H1 (cell line): ENCODE data around the gene MIA3. TPM values are rescaled to one million over a fixed set of nuclear protein-coding genes. Genes with fewer than 3 reads are reported as not detected.

Source experiments
- CTCF ChIA-PET: fragments of 300-600 bp; sonication (Branson Sonifier 250); formaldehyde crosslinking; loops from one replicate; lab custom pipeline; 2021; ENCODE audit not compliant: partially characterized antibody; lab: Charles Lee
- POLR2A ChIA-PET: fragments of 300-600 bp; sonication (Branson Sonifier 250); formaldehyde crosslinking; loops from one replicate; lab custom pipeline; 2021; ENCODE audit warnings: inconsistent platforms; ENCODE audit not compliant: partially characterized antibody; lab: Charles Lee
- DNase-seq, 2 experiments: peaks; one replicate each; pipeline versions ENCODE4 v3.0.0 to v3.0.0-alpha.2; 2010 to 2022; ENCODE audit warnings: low spot score in 2 of 2, low read depth in 1 of 2, mixed read lengths in 1 of 2
- FAIRE-seq: peaks from 2 replicates; lab custom pipeline; 2011; peaks lifted over from hg19 to GRCh38; lab: Jason Lieb, UNC
- H2AFZ ChIP-seq: 2 replicates; pipeline ENCODE4 v1.8.1; 2012; ENCODE audit warnings: low read length, inconsistent platforms
- H2AK5ac ChIP-seq: 2 replicates; pipeline ENCODE4 v1.6.1; 2013; ENCODE audit warnings: low read depth, low read length
- H2BK120ac ChIP-seq: replicated peaks from 2 replicates; pipeline ENCODE3; 2013; ENCODE audit warnings: low read depth, low read length, inconsistent platforms
- H2BK12ac ChIP-seq: 2 replicates; pipeline ENCODE4 v1.6.1; 2013; ENCODE audit warnings: low read depth, low read length
- H2BK15ac ChIP-seq: 2 replicates; pipeline ENCODE4 v1.6.1; 2013; ENCODE audit warnings: low read length
- H2BK20ac ChIP-seq: 2 replicates; pipeline ENCODE4 v1.6.1; 2013; ENCODE audit warnings: low read length
- H2BK5ac ChIP-seq: 2 replicates; pipeline ENCODE4 v1.6.1; 2013; ENCODE audit warnings: low read depth, low read length
- H3K14ac ChIP-seq: 2 replicates; pipeline ENCODE4 v1.6.1; 2013; ENCODE audit warnings: inconsistent platforms; ENCODE audit not compliant: insufficient read length
- H3K18ac ChIP-seq: 2 replicates; pipeline ENCODE4 v1.6.1; 2013; ENCODE audit warnings: low read length; ENCODE audit errors: extremely low read depth
- H3K23ac ChIP-seq: 2 replicates; pipeline ENCODE4 v1.6.1; 2013; ENCODE audit warnings: inconsistent platforms; ENCODE audit not compliant: insufficient read length
- H3K23me2 ChIP-seq: 2 replicates; pipeline ENCODE4 v1.6.1; 2013; ENCODE audit warnings: low read depth, low read length
- H3K27ac ChIP-seq: 2 replicates; pipeline ENCODE4 v1.6.1; 2011; ENCODE audit warnings: low read depth, low read length, inconsistent platforms
- H3K27me3 ChIP-seq, 4 experiments: replicated peaks in 1 of 4; 1 replicate in 1 of 4; 2 replicates in 3 of 4; pipeline versions ENCODE4 v1.6.1 to v1.8.1; 2011 to 2013; ENCODE audit warnings: low read length in 3 of 4, mild to moderate bottlenecking in 3 of 4, inconsistent platforms in 2 of 4, mixed read lengths in 2 of 4, moderate library complexity in 1 of 4; ENCODE audit not compliant: control insufficient read depth in 3 of 4, insufficient read depth in 3 of 4; ENCODE audit errors: extremely low read depth in 1 of 4
- H3K36me3 ChIP-seq, 4 experiments: 2 replicates each; pipeline versions ENCODE4 v1.6.1 to v1.8.1; 2011 to 2013; ENCODE audit warnings: mild to moderate bottlenecking in 4 of 4, low read length in 3 of 4, moderate library complexity in 2 of 4, control low read depth in 1 of 4, inconsistent platforms in 1 of 4; ENCODE audit not compliant: insufficient read depth in 4 of 4, control insufficient read depth in 2 of 4
- H3K4ac ChIP-seq: replicated peaks from 2 replicates; pipeline ENCODE3; 2013; ENCODE audit warnings: low read length, low read depth, mixed read lengths, inconsistent platforms; ENCODE audit not compliant: insufficient read length
- H3K4me1 ChIP-seq, 4 experiments: replicated peaks in 1 of 4; 1 replicate in 1 of 4; 2 replicates in 3 of 4; pipeline versions ENCODE4 v1.6.1 to v1.8.1; 2011 to 2013; ENCODE audit warnings: low read length in 3 of 4, inconsistent platforms in 2 of 4, mixed read lengths in 1 of 4; ENCODE audit not compliant: insufficient read depth in 4 of 4, control insufficient read depth in 3 of 4
- H3K4me2 ChIP-seq, 2 experiments: 2 replicates each; pipeline versions ENCODE4 v1.6.1 to v1.8.1; 2011 to 2013; ENCODE audit warnings: low read depth in 2 of 2, low read length in 2 of 2, control low read depth in 1 of 2, inconsistent platforms in 1 of 2, mild to moderate bottlenecking in 1 of 2; ENCODE audit not compliant: insufficient read depth in 1 of 2
- H3K4me3 ChIP-seq, 4 experiments: fragments of 200-600, 300-600 bp in 1 of 4; sonication (generic), shearing (Covaris generic), sonication (Bioruptor Twin) in 1 of 4; 2 replicates each; pipeline versions ENCODE4 v1.5.1 to v1.8.1; 2011 to 2016; ENCODE audit warnings: low read length in 4 of 4, low read depth in 3 of 4, control low read depth in 2 of 4, inconsistent platforms in 2 of 4, mild to moderate bottlenecking in 2 of 4, mixed read lengths in 1 of 4, moderate library complexity in 1 of 4; ENCODE audit not compliant: insufficient read depth in 2 of 4; ENCODE audit errors: extremely low read depth in 1 of 4
- H3K56ac ChIP-seq: replicated peaks from 2 replicates; pipeline ENCODE3; 2013; ENCODE audit warnings: low read depth, mild to moderate bottlenecking, mixed read lengths, low read length, inconsistent platforms; ENCODE audit not compliant: insufficient read length
- H3K79me1 ChIP-seq: 2 replicates; pipeline ENCODE4 v1.6.1; 2013; ENCODE audit warnings: low read depth, low read length, control low read depth
- H3K79me2 ChIP-seq, 2 experiments: 2 replicates each; pipeline versions ENCODE4 v1.6.1 to v1.8.1; 2012 to 2013; ENCODE audit warnings: low read length in 2 of 2, mild to moderate bottlenecking in 2 of 2, inconsistent platforms in 1 of 2; ENCODE audit not compliant: insufficient read depth in 2 of 2, control insufficient read depth in 1 of 2
- H3K9ac ChIP-seq, 4 experiments: replicated peaks in 1 of 4; 1 replicate in 1 of 4; 2 replicates in 3 of 4; pipeline versions ENCODE4 v1.6.1 to v1.8.1; 2011 to 2013; ENCODE audit warnings: low read depth in 3 of 4, low read length in 3 of 4, control low read depth in 2 of 4, mild to moderate bottlenecking in 2 of 4, moderate library complexity in 2 of 4, inconsistent platforms in 1 of 4; ENCODE audit errors: extremely low read depth in 1 of 4
- H3K9me3 ChIP-seq, 2 experiments: 2 replicates each; pipeline versions ENCODE4 v1.6.1 to v1.8.1; 2012 to 2013; ENCODE audit warnings: mild to moderate bottlenecking in 2 of 2, moderate library complexity in 2 of 2, control low read depth in 1 of 2, inconsistent platforms in 1 of 2, low read depth in 1 of 2, low read length in 1 of 2, mixed read lengths in 1 of 2; ENCODE audit not compliant: insufficient read depth in 2 of 2
- H4K20me1 ChIP-seq, 2 experiments: replicated peaks in 1 of 2; 2 replicates each; pipeline versions ENCODE3 to v1.8.1; 2011 to 2013; ENCODE audit warnings: inconsistent platforms in 2 of 2, low read length in 2 of 2, mild to moderate bottlenecking in 1 of 2; ENCODE audit not compliant: insufficient read depth in 2 of 2, control insufficient read depth in 1 of 2
- H4K5ac ChIP-seq: 2 replicates; pipeline ENCODE4 v1.6.1; 2013; ENCODE audit warnings: low read length, low read depth, mixed read lengths, inconsistent platforms; ENCODE audit not compliant: insufficient read length
- H4K8ac ChIP-seq: 2 replicates; pipeline ENCODE4 v1.8.0; 2013; ENCODE audit warnings: mild to moderate bottlenecking, moderate library complexity, low read length, inconsistent platforms; ENCODE audit not compliant: insufficient read depth; ENCODE audit errors: extremely low read depth
- H4K91ac ChIP-seq: replicated peaks from 2 replicates; pipeline ENCODE3; 2013; ENCODE audit warnings: low read length, mixed read lengths, inconsistent platforms; ENCODE audit not compliant: insufficient read length
- CEBPB ChIP-seq: IDR thresholded peaks from 2 replicates; pipeline ENCODE4 v1.6.1; 2012; ENCODE audit warnings: low read depth, low read length
- FOSL1 ChIP-seq: IDR thresholded peaks from 2 replicates; pipeline ENCODE4 v1.6.1; 2011; ENCODE audit warnings: mild to moderate bottlenecking, low read depth, low read length, moderate library complexity; ENCODE audit not compliant: insufficient read depth
- GTF2F1 ChIP-seq: IDR thresholded peaks from 2 replicates; pipeline ENCODE4 v1.6.1; 2012; ENCODE audit warnings: low read depth, low read length, improper control_type of control experiment, borderline replicate concordance
- HDAC6 ChIP-seq: IDR thresholded peaks from one replicate; pipeline ENCODE4 v1.7.1; 2012; ENCODE audit warnings: low read depth, mild to moderate bottlenecking, inconsistent platforms, low read length, moderate library complexity
- SP1 ChIP-seq: IDR thresholded peaks from 2 replicates; pipeline ENCODE4 v1.6.1; 2011; ENCODE audit warnings: low read depth, low read length
- SUZ12 ChIP-seq: fragments of 200-600 bp; sonication (generic); IDR thresholded peaks from 2 replicates; pipeline ENCODE4 v1.6.1; 2012; ENCODE audit warnings: mild to moderate bottlenecking, inconsistent platforms, low read length, moderate library complexity, mixed read lengths
- TAF1 ChIP-seq: IDR thresholded peaks from 2 replicates; pipeline ENCODE4 v1.6.1; 2011; ENCODE audit warnings: mild to moderate bottlenecking, low read depth, low read length
- TAF7 ChIP-seq: optimal IDR thresholded peaks from 2 replicates; pipeline ENCODE3; 2011; ENCODE audit warnings: low read depth, mild to moderate bottlenecking, inconsistent platforms, low read length, moderate library complexity, borderline replicate concordance
- TCF12 ChIP-seq: IDR thresholded peaks from 2 replicates; pipeline ENCODE4 v1.6.1; 2011; ENCODE audit warnings: low read depth, mild to moderate bottlenecking, low read length
- TEAD4 ChIP-seq: IDR thresholded peaks from 2 replicates; pipeline ENCODE4 v1.6.1; 2012; ENCODE audit warnings: low read depth, low read length, inconsistent platforms, mixed read lengths
- WGBS, 2 experiments: shearing (Covaris generic) in 1 of 2; methylation state at CpG; one replicate each; pipeline versions ENCODE4 v1.1.6 to v1.1.7; 2013 to 2015; ENCODE audit warnings: low lambda C conversion rate in 2 of 2, mixed read lengths in 2 of 2, inconsistent platforms in 1 of 2, low coverage in 1 of 2, missing lambda C conversion rate in 1 of 2; ENCODE audit not compliant: insufficient replicate concordance in 2 of 2, insufficient coverage in 1 of 2, insufficient read length in 1 of 2; ENCODE audit errors: extremely low coverage in 1 of 2, missing lambda C conversion rate in 1 of 2; 5-methylcytosine and 5-hydroxymethylcytosine counted together
- polyA plus RNA-seq, 7 experiments: library from polyadenylated mRNA; depleted of rRNA in 3 of 7; stranded (reverse) in 5 of 7; unstranded in 2 of 7; fragments of >200 nt in 5 of 7; fragments of 200-250 nt in 2 of 7; gene quantifications; 1 replicate in 5 of 7; 2 replicates in 1 of 7; 4 replicates in 1 of 7; pipeline versions ENCODE4 v1.2.1 to v1.2.3, GENCODE V29; 2011 to 2013; ENCODE audit warnings: missing spikeins in 2 of 7, mixed read lengths in 2 of 7
- total RNA-seq: library from RNA; stranded (reverse); fragmentation: NEBNext Ultra II Directional; extraction: Animal tissue kit (Norgen Biotek cat#: 25700); gene quantifications from 2 replicates; pipeline ENCODE4 v1.2.1, GENCODE V29; 2021
- TF ChIP-seq, protein P1 (sequence below): IDR thresholded peaks from 2 replicates; pipeline ENCODE4 v1.6.1; 2012; ENCODE audit warnings: inconsistent platforms

MIA3 gene
- total and polyA plus RNA-seq, 2 of the 8 experiments (the other 6 are each of a cell fraction or from before 2014, with no cell fraction given) = 69.0 to 105 TPM

DNA sequence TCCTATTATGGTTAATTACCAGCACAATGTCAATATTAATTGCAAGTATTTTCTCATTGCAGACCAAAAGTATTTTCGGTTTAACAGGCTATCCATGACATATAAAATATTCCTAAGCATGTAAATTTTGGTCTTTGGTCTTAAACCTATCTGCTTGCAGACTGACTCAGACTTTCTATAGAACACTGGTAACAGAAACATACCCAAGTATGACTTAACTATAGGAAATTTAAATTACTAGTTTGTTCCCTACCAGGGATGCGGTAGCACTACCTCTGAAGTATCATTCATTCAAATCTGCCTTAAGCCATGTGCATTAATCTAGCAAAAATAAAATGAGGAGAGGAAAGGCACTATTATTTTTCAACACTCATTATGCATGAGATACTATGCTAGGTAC is 31.1 kb upstream of the MIA3 start:
- DNase-seq (no peak), FAIRE-seq (no peak)
- Histone ChIP-seq H3K27me3 (no peaks in the 10 kb centered on the region), H4K91ac (no peak overlapping the region), H3K9me3 (no peaks in the 10 kb centered on the region), H3K23ac (no peak overlapping the region), H3K14ac (no peak overlapping the region), H3K4me2 (no peak overlapping the region), H2AFZ (no peak overlapping the region), H3K4ac (no peak overlapping the region), H3K4me3 (no peak overlapping the region), H4K8ac (no peak overlapping the region), H3K79me2 (peaks cover 0 to 42% of the 10 kb centered on the region in 2 experiments; a peak in 2 of 4 replicates), H3K23me2 (peaks cover 10% of the 10 kb centered on the region), H4K20me1 (no peaks in the 10 kb centered on the region), H2BK5ac (no peak overlapping the region), H3K27ac (no peak overlapping the region), H2BK15ac (no peak overlapping the region), H3K79me1 (no peaks in the 10 kb centered on the region; the same call in 1 of the 2 replicates), H3K18ac (no peak overlapping the region), H2BK120ac (no peak overlapping the region), H3K36me3 (peaks cover 2 to 37% (median 20%) of the 10 kb centered on the region in 4 experiments; a peak in 7 of 8 replicates), H3K9ac (no peak overlapping the region), H2BK20ac (no peak overlapping the region), H2BK12ac (no peak overlapping the region), H3K56ac (no peak overlapping the region), H4K5ac (no peak overlapping the region), H3K4me1 (peaks cover 0 to 3% (median 0%) of the 10 kb centered on the region in 4 experiments; a peak in 1 of 7 replicates), H2AK5ac (no peak overlapping the region)
- ChIA-PET CTCF (interaction anchor here (0.6 to 1.1 kb wide), 2 partner anchors 121 to 1386 kb away, joined by 3 to 5 read pairs; no protein-coding TSS in a partner anchor), POLR2A (no interaction called here)
- WGBS, 2 experiments = 91% methylated on average over 2 of the region's 2 CpGs; no CpG with 5 or more reads in 1 of the 2 experiments
- TF ChIP-seq TEAD4 = no peak
- no peak for TF ChIP-seq TAF7
- no peak for TF ChIP-seq CEBPB
- TF ChIP-seq GTF2F1 = no peak
- TF ChIP-seq FOSL1 = no peak
- TF ChIP-seq, protein P1, sequence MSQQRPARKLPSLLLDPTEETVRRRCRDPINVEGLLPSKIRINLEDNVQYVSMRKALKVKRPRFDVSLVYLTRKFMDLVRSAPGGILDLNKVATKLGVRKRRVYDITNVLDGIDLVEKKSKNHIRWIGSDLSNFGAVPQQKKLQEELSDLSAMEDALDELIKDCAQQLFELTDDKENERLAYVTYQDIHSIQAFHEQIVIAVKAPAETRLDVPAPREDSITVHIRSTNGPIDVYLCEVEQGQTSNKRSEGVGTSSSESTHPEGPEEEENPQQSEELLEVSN = no peak
- TF ChIP-seq SP1 = no peak
- TF ChIP-seq TAF1 = no peak
- TF ChIP-seq SUZ12 = no peak
- no peak for TF ChIP-seq HDAC6
- TF ChIP-seq TCF12 = no peak
